Ascending aorta (tissue), 2 donors: ENCODE data around the gene TPTE2. TPM values are rescaled to one million over a fixed set of nuclear protein-coding genes. Genes with fewer than 3 reads are reported as not detected.

Experiments used
- DNase-seq, 2 donors: peaks; one replicate each; pipeline ENCODE4 v3.0.0-alpha.2; 2019; ENCODE audit warnings: low spot score in 2 of 2
- H3K27ac ChIP-seq, 2 donors: fragments of 200-600 bp; sonication (generic); one replicate each; pipeline ENCODE4 v1.5.1; 2016 to 2017; ENCODE audit warnings: mild to moderate bottlenecking in 1 of 2
- H3K27me3 ChIP-seq: fragments of 200-600 bp; sonication (generic); one replicate; pipeline ENCODE4 v1.5.1; 2017
- H3K36me3 ChIP-seq, 2 donors: fragments of 200-600 bp; sonication (generic); one replicate each; pipeline ENCODE4 v1.5.1; 2016
- H3K4me1 ChIP-seq, 2 donors: fragments of 200-600 bp; sonication (generic); one replicate each; pipeline ENCODE4 v1.5.1; 2016 to 2017; ENCODE audit warnings: mild to moderate bottlenecking in 1 of 2
- H3K4me3 ChIP-seq, 2 donors: fragments of 200-600 bp; sonication (generic); one replicate each; pipeline ENCODE4 v1.5.1; 2016 to 2017; ENCODE audit warnings: mild to moderate bottlenecking in 1 of 2
- H3K9me3 ChIP-seq, 2 donors: fragments of 200-600 bp; sonication (generic); one replicate each; pipeline ENCODE4 v1.5.1; 2016
- CTCF ChIP-seq, 3 experiments: fragments of 200-600 bp in 2 of 3; fragments of 450-650 bp in 1 of 3; sonication (generic) in 2 of 3; IDR thresholded peaks; one replicate each; pipeline ENCODE4 v1.5.1; 2016 to 2019; ENCODE audit warnings: antibody characterized with exemption in 3 of 3, mild to moderate bottlenecking in 1 of 3, moderate library complexity in 1 of 3
- intact Hi-C: fragments of 100-400 bp; cut with DNase I; formaldehyde crosslinking; loops from one replicate; pipeline ENCODE4 v1.15.1; 2023
- total RNA-seq: library from RNA; depleted of rRNA; stranded (reverse); fragments of >200 nt; gene quantifications from one replicate; pipeline ENCODE4 v1.1.0, GENCODE V29; 2016

TPTE2 gene
- total RNA-seq, 1 donor from 2014 or later: not detected

GRCh38 chr13:19591864-19592263 lies 30.5 kb upstream of the TPTE2 start:
- no peak for TF ChIP-seq CTCF (IDR thresholded peaks at IDR 0.05)
- Histone ChIP-seq H3K36me3 (no peaks in the 10 kb centered on the region), H3K4me1 (no peaks in the 10 kb centered on the region), H3K4me3 (no peak overlapping the region), H3K9me3 (no peaks in the 10 kb centered on the region), H3K27ac (no peak overlapping the region), H3K27me3 (no peaks in the 10 kb centered on the region)
- no peak for DNase-seq
- intact Hi-C loops: no loop called here

GRCh38 chr13:19590423-19590822 lies 29.1 kb upstream of the TPTE2 start:
- Histone ChIP-seq H3K4me3 (no peak overlapping the region), H3K36me3 (no peaks in the 10 kb centered on the region), H3K9me3 (no peaks in the 10 kb centered on the region), H3K27ac (no peak overlapping the region), H3K27me3 (no peaks in the 10 kb centered on the region), H3K4me1 (no peaks in the 10 kb centered on the region)
- no peak for TF ChIP-seq CTCF (IDR thresholded peaks at IDR 0.05)
- DNase-seq: no peak
- intact Hi-C loops: no loop called here

GRCh38 chr13:19589312-19589711 lies 28.0 kb upstream of the TPTE2 start:
- DNase-seq: no peak
- no peak overlapping the region for H3K27ac ChIP-seq

GRCh38 chr13:19587635-19588300 lies 26.4 kb upstream of the TPTE2 start:
- intact Hi-C loops: no loop called here
- DNase-seq: no peak
- H3K4me1 ChIP-seq: no peaks in the 10 kb centered on the region

More at GRCh38 chr13:19589312-19589711, 28.0 kb upstream of the TPTE2 start:
- H3K27me3 ChIP-seq: no peaks in the 10 kb centered on the region
- H3K4me3 ChIP-seq: no peak overlapping the region
- intact Hi-C loops: no loop called here
- no peaks in the 10 kb centered on the region for H3K36me3 ChIP-seq
- H3K9me3 ChIP-seq: no peaks in the 10 kb centered on the region
- TF ChIP-seq CTCF (IDR thresholded peaks at IDR 0.05): no peak
- H3K4me1 ChIP-seq: no peaks in the 10 kb centered on the region

GRCh38 chr13:19586904-19587634 lies 25.7 kb upstream of the TPTE2 start:
- no peaks in the 10 kb centered on the region for H3K9me3 ChIP-seq
- H3K27ac ChIP-seq: no peak overlapping the region
- no peak for TF ChIP-seq CTCF (IDR thresholded peaks at IDR 0.05)
- no peaks in the 10 kb centered on the region for H3K27me3 ChIP-seq
- no peak for DNase-seq
- H3K4me3 ChIP-seq: peak overlapping the region in 1 of 2 donors; percentile 25
- H3K36me3 ChIP-seq: no peaks in the 10 kb centered on the region
- H3K4me1 ChIP-seq: no peaks in the 10 kb centered on the region
- intact Hi-C loops: no loop called here

More at GRCh38 chr13:19587635-19588300, 26.4 kb upstream of the TPTE2 start:
- Histone ChIP-seq H3K9me3 (no peaks in the 10 kb centered on the region), H3K4me3 (no peak overlapping the region), H3K36me3 (no peaks in the 10 kb centered on the region), H3K27me3 (no peaks in the 10 kb centered on the region), H3K27ac (no peak overlapping the region)
- peak in 2 of 3 experiments; percentile 12 to 40 for TF ChIP-seq CTCF (IDR thresholded peaks at IDR 0.05)
